K562 (cell line): ENCODE measurements around the gene BORCS8. TPM values are rescaled to one million over a fixed set of nuclear protein-coding genes. Genes with fewer than 3 reads are reported as not detected.
A peak's percentile ranks its signal among the peaks of the same experiment; 100 is the strongest.

Experiments
- CREB3L1 ChIP-seq: fragments of 450-650 bp; IDR thresholded peaks from 2 replicates; pipeline ENCODE4 v1.6.1; 2014; ENCODE audit warnings: low read depth, mild to moderate bottlenecking, moderate library complexity, borderline replicate concordance
- E2F4 ChIP-seq: sonication (generic); formaldehyde crosslinking; IDR thresholded peaks from 2 replicates; pipeline ENCODE4 v1.8.0; 2022; ENCODE audit warnings: mild to moderate bottlenecking, low read depth, missing genetic modification reagents
- GTF2B ChIP-seq: IDR thresholded peaks from 2 replicates; pipeline ENCODE4 v1.6.1; 2011; ENCODE audit not compliant: insufficient read length; ENCODE audit errors: extremely low read depth
- MCM7 ChIP-seq, 2 experiments: fragments of 450-650 bp; IDR thresholded peaks; 2 replicates each; pipeline ENCODE4 v1.6.1; 2016 to 2018
- MLX ChIP-seq, 2 experiments: fragments of 450-650 bp in 1 of 2; sonication (generic) in 1 of 2; formaldehyde crosslinking; conservative IDR thresholded peaks; 2 replicates each; pipeline versions ENCODE4 v1.4.0 to v1.8.1; 2020 to 2022; ENCODE audit warnings: mild to moderate bottlenecking in 1 of 2, missing genetic modification reagents in 1 of 2
- SNIP1 ChIP-seq: fragments of 450-650 bp; IDR thresholded peaks from 2 replicates; pipeline ENCODE4 v1.7.1; 2017; ENCODE audit warnings: low read depth, mild to moderate bottlenecking
- TRIM25 ChIP-seq: fragments of 450-650 bp; IDR thresholded peaks from 2 replicates; pipeline ENCODE4 v1.7.0; 2016; ENCODE audit warnings: borderline replicate concordance
- ZNF41 ChIP-seq: fragments of 250-450 bp; sonication (Bioruptor Pico); conservative IDR thresholded peaks from 2 replicates; pipeline ENCODE4 v1.4.0; 2020; ENCODE audit warnings: mild to moderate bottlenecking
- ZNF592 ChIP-seq: fragments of 450-650 bp; IDR thresholded peaks from 2 replicates; pipeline ENCODE4 v1.6.1; 2017; ENCODE audit warnings: antibody characterized with exemption, mild to moderate bottlenecking
- ZNF830 ChIP-seq: fragments of 250-450 bp; sonication (Bioruptor Pico); IDR thresholded peaks from 2 replicates; pipeline ENCODE4 v1.5.0; 2021; ENCODE audit warnings: mild to moderate bottlenecking
- ZSCAN29 ChIP-seq: fragments of 450-650 bp; IDR thresholded peaks from 2 replicates; pipeline ENCODE4 v1.6.1; 2017
- polyA plus RNA-seq, 8 experiments: library from polyadenylated mRNA; depleted of rRNA in 4 of 8; stranded (reverse) in 5 of 8; unstranded in 3 of 8; fragments of >200 nt; fragmentation: Nextera tagmentation in 2 of 8; fragmentation: Illumina TruSeq in 1 of 8; extraction: Ambion mirVana in 2 of 8; extraction: Trizol in 1 of 8; gene quantifications; 2 replicates each; pipeline versions ENCODE4 v1.2.1 to v1.2.3, GENCODE V29; 2011 to 2014; ENCODE audit warnings: inconsistent platforms in 1 of 8, missing spikeins in 1 of 8
- total RNA-seq, 7 experiments: library from RNA; depleted of rRNA in 6 of 7; stranded (reverse); fragments of >200 nt in 6 of 7; fragmentation: Illumina TruSeq in 2 of 7; extraction: Trizol in 2 of 7; gene quantifications; 2 replicates each; pipeline versions ENCODE4 v1.2.1 to v1.2.3, GENCODE V29; 2011 to 2021; ENCODE audit warnings: low replicate concordance in 1 of 7
- TF ChIP-seq, protein P1 (sequence below): fragments of 450-650 bp; formaldehyde crosslinking; IDR thresholded peaks from 2 replicates; pipeline ENCODE4 v1.4.0; 2020; ENCODE audit warnings: mild to moderate bottlenecking, moderate library complexity
- TF ChIP-seq, protein P2 (sequence below): sonication (generic); formaldehyde crosslinking; IDR thresholded peaks from 2 replicates; pipeline ENCODE4 v1.8.0; 2022; ENCODE audit warnings: mild to moderate bottlenecking, missing genetic modification reagents

The BORCS8 gene
- total and polyA plus RNA-seq, 9 of the 15 experiments (the other 6 are each of a cell fraction or from before 2014, with no cell fraction given), result 4.6 to 33.6 (median 16.3) TPM

DNA sequence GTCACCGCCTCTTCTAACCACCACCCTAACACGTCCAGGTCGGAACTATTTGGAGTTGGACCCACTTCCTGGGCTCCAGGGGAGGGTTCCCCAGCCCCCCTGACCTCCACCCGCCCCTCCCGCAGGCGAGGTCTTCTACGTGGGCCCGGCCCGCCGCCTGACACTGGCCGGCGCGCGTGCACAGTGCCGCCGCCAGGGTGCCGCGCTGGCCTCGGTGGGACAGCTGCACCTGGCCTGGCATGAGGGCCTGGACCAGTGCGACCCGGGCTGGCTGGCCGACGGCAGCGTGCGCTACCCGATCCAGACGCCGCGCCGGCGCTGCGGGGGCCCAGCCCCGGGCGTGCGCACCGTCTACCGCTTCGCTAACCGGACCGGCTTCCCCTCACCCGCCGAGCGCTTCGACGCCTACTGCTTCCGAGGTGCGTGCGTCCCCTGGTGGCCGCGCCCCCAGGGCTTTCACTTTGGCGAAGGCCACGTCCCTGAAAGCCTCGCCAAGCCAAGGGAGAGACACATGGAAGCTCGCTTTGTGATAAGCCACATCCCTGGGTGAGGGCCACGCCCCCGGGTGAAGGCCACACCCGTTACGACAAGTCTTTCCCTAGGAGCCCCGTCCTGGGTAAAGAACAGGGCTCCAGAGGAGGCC, 33.0 kb upstream of the BORCS8 start (continued):
- TF ChIP-seq ZNF592, result no peak; the same call in none of the 2 replicates
- TF ChIP-seq GTF2B, result no peak
- 0 out of 4 replicates have a peak, but pooled peaks of 1 of the 2 experiments have one; percentile 78 for TF ChIP-seq MLX (CRISPR knock-in tag; conservative IDR thresholded peaks at IDR 0.05)
- TF ChIP-seq ZNF830 (CRISPR knock-in tag), result no peak
- peak; percentile 94 for TF ChIP-seq CREB3L1
- no peak; the same call in 1 of the 2 replicates for TF ChIP-seq SNIP1
- TF ChIP-seq TRIM25, result no peak
- no peak for TF ChIP-seq ZNF41
- TF ChIP-seq, protein P1, sequence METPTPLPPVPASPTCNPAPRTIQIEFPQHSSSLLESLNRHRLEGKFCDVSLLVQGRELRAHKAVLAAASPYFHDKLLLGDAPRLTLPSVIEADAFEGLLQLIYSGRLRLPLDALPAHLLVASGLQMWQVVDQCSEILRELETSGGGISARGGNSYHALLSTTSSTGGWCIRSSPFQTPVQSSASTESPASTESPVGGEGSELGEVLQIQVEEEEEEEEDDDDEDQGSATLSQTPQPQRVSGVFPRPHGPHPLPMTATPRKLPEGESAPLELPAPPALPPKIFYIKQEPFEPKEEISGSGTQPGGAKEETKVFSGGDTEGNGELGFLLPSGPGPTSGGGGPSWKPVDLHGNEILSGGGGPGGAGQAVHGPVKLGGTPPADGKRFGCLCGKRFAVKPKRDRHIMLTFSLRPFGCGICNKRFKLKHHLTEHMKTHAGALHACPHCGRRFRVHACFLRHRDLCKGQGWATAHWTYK (CRISPR knock-in tag), result peak; percentile 66; the same call in 1 of the 2 replicates
- no peak for TF ChIP-seq MCM7 (IDR thresholded peaks at IDR 0.05)
- TF ChIP-seq, protein P2, sequence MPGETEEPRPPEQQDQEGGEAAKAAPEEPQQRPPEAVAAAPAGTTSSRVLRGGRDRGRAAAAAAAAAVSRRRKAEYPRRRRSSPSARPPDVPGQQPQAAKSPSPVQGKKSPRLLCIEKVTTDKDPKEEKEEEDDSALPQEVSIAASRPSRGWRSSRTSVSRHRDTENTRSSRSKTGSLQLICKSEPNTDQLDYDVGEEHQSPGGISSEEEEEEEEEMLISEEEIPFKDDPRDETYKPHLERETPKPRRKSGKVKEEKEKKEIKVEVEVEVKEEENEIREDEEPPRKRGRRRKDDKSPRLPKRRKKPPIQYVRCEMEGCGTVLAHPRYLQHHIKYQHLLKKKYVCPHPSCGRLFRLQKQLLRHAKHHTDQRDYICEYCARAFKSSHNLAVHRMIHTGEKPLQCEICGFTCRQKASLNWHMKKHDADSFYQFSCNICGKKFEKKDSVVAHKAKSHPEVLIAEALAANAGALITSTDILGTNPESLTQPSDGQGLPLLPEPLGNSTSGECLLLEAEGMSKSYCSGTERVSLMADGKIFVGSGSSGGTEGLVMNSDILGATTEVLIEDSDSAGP (CRISPR knock-in tag), result peak; percentile 69; the same call in 1 of the 2 replicates
- TF ChIP-seq E2F4 (CRISPR knock-in tag), result no peak
- no peak for TF ChIP-seq ZSCAN29
